Activated CD4-positive, alpha-beta T cell treated with anti-CD3 and anti-CD28 coated beads for 48 hours (primary cell): ENCODE data around the gene PTPN3.
"Not testable (repeated sequence)": the region's sequence is repeated elsewhere in the genome, so short reads cannot be mapped to it uniquely, and the experiment has no call there.

Experiments
- DNase-seq: peaks from one replicate; pipeline ENCODE4 v3.0.0-alpha.2; 2020

The PTPN3 gene, protein sequence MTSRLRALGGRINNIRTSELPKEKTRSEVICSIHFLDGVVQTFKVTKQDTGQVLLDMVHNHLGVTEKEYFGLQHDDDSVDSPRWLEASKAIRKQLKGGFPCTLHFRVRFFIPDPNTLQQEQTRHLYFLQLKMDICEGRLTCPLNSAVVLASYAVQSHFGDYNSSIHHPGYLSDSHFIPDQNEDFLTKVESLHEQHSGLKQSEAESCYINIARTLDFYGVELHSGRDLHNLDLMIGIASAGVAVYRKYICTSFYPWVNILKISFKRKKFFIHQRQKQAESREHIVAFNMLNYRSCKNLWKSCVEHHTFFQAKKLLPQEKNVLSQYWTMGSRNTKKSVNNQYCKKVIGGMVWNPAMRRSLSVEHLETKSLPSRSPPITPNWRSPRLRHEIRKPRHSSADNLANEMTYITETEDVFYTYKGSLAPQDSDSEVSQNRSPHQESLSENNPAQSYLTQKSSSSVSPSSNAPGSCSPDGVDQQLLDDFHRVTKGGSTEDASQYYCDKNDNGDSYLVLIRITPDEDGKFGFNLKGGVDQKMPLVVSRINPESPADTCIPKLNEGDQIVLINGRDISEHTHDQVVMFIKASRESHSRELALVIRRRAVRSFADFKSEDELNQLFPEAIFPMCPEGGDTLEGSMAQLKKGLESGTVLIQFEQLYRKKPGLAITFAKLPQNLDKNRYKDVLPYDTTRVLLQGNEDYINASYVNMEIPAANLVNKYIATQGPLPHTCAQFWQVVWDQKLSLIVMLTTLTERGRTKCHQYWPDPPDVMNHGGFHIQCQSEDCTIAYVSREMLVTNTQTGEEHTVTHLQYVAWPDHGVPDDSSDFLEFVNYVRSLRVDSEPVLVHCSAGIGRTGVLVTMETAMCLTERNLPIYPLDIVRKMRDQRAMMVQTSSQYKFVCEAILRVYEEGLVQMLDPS

DNA sequence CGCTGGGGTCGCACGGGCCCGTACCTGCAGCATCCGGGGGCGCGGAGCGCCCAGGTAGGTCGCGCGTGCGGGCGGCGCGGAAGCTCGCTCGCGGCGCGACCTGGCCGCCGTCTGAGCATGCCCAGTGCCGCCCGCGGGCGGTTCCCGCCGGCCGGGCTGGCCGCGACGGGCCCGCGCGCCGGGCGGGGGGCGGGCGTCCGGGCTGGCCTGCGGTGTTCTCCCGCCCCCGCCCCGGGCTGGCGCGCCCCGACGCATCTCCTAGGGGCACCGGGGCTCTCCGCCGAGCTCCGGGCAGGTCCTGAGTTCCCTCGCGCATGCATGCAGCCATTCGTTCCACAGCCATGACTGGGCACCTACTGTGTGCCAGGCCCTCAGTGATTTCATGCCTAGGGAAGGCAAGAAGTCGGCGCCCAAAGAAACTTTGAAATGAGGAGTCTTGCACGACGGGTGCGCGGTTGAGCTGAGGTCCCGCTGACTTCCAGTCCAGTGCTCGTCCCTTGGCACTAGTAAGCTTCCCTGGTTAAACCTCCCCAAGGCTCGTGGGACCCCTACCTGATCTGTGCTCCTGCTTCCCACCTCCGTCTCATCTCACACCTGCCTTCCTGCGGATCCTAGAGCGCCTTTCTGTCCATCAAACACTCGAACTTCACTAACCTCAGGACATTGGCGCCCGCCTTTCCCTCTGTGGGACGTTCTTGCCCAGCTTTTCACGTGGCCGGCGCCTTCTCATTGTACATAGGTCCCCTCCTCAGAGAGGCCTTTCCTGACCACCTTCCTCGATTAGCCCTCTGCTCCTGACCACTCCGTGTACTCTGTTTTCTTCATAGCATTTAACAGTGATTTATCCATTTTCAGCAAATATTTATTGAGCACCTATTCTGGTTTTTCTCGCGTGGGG lies at the start of gene PTPN3:
PTPN3 (minus strand) TSS at position 113 of the 898 bp plus-strand sequence. CDS start 34,873 bp downstream, outside the sequence.
- no peak for DNase-seq

- DNase-seq = not testable (repeated sequence)
Observed at GRCh38 chr9:109544954-109545353, 46.8 kb upstream of the PTPN3 start.

- no peak for DNase-seq
Observed at GRCh38 chr9:109542922-109543321, 44.8 kb upstream of the PTPN3 start.

GRCh38 chr9:109538346-109538745 lies 40.2 kb upstream of the PTPN3 start:
- no peak for DNase-seq

GRCh38 chr9:109537288-109537687 lies 39.2 kb upstream of the PTPN3 start:
- DNase-seq = no peak

- DNase-seq = no peak
Observed at GRCh38 chr9:109536859-109537258, 38.8 kb upstream of the PTPN3 start.

DNA sequence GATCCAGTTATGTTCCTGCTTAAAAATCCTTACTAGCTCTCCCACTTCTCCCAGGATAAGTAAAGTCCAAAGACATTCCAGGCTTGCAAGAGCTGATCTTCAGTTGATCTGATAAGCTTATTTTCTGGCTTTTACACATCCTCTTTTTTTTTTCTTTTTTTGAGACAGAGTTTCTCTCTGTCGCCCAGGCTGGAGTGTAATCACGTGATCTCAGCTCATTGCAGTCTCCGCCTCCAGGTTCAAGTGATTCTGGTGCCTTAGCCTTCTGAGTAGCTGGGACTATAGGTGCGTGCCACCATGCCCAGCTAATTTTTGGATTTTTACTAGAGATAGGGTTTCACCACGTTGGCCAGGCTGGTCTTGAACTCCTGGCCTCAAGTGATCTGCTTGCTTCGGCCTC lies 37.3 kb upstream of the PTPN3 start:
- no peak for DNase-seq

DNA sequence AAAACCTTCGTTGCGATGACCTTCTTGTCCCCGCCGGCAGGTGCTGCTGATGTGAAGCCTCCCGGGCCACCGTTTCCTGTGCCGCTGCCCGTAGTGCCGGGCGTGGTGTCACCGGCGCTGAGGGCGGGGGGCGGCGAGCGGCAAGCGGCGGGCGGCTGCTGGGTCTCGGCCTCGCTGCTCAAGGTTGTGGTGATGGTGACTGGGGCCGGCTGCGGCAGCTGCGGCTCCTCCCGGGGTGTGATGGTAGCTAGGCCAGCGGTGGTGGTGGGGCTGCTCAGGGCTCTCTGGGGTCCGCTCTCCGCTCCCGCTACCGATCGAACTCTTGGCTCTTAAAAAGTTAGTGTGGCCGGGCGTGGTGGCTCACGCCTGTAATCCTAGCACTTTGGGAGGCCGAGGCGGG lies 36.0 kb upstream of the PTPN3 start:
- DNase-seq = no peak

DNA sequence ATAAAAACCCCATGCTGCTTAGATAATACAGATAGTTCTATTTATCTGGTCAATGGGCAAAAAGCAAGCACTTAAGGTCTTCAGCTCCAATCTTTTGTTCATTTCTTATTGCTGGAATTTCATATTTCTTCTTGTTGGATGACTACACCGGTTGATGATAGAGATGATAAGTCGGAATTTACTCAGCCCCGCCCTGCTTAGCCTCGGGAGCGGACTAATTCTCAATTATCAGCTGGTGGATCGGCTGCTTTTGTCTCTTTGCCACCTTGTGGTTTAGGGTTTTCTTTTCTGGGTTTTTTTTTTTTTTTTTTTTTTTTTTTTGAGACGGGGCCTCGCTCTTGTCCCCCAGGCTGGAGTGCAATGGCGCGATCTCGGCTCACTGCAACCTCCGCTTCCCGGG lies 34.5 kb upstream of the PTPN3 start:
- DNase-seq = not testable (repeated sequence)

- DNase-seq = no peak
Observed at GRCh38 chr9:109522106-109522505, 24.0 kb upstream of the PTPN3 start.

- DNase-seq = peak; percentile 64
Observed at GRCh38 chr9:109520475-109521132, 22.5 kb upstream of the PTPN3 start.

GRCh38 chr9:109519366-109519765 lies 21.3 kb upstream of the PTPN3 start:
- DNase-seq = no peak

DNA sequence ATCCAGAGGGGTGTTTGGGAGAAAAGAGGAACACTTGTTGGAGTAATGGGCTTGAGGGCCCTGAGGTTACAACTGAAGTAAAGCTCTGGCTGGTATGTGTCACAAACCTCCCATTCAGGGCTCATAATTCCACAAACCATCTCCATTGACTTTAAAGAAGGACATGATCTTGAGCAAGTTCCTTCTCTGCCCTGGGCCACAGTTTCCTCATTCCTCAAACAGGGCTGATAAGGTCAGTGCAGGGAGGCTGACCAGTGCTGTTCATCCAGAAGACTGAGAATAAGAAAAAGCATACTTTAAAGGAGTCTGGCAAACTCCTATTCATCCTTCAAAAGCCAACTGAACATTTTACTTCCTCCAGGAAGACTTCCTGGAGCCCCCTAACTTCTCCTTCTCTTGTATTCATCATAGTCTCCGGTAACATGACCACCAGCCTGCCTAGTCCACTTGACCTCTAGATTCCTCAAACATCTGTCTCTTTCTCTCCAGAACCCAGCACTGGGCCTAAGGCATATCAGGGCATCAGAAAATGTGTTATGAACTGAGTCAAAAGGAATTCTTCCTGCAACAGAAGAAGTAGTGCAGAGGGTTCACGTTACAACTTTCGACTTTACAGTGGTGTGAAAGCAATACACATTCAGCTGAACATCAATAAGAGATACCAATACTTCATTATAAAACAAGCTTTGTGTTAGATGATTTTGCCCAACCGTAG lies 20.7 kb upstream of the PTPN3 start:
- no peak for DNase-seq

DNA sequence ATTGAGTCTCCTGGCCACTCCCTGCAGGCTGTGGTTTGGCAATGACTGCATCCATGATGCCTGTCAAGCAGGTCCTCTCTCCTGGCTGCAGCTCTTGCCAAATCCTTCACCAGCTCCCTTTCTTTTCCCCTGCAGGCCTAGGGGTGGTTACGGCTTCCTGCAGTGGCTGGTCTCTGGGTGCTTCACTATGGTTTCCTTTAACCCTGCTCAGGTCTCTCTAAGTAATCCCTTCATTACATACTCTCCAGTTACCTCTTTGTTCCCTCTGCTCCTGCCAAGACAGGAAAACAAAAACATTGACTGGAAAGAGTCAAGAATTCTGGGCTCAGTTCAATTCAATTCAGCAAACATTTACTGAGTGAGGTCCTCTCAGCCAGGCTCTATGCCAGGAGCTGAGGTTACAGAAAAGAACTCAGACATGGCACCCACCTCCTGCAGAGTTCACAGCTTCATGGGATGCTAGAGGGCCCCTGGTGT lies 19.8 kb upstream of the PTPN3 start:
- no peak for DNase-seq

GRCh38 chr9:109513871-109514270 lies 15.8 kb upstream of the PTPN3 start:
- no peak for DNase-seq

DNA sequence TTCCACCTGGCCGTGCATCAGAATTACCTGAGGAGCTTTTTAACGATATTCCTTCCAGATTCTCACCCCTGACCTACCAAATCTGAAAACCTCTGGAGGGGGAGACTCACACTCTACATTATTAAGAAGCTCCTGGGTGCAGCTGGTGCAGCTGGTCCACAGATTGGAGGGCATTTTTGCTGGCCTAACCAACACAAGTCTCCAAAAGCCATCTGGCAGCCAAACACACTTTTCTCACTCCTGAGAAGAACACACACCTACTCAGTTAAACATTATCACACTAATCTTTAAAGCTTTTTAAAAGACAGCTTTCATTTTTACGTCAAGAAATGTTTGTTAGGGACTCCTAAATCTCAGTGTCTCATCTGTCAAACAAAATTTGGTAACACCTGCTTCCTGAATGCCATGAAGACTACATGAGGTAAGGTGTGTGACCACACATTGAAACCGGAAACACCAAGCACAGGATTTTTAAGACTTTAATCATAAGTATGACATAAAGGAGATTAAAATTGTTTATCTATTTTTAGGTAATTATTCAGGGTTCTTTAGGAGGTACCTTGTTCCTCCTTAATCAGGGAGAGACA lies 14.2 kb upstream of the PTPN3 start:
- no peak for DNase-seq

GRCh38 chr9:109510506-109510905 lies 12.4 kb upstream of the PTPN3 start:
- no peak for DNase-seq

DNA sequence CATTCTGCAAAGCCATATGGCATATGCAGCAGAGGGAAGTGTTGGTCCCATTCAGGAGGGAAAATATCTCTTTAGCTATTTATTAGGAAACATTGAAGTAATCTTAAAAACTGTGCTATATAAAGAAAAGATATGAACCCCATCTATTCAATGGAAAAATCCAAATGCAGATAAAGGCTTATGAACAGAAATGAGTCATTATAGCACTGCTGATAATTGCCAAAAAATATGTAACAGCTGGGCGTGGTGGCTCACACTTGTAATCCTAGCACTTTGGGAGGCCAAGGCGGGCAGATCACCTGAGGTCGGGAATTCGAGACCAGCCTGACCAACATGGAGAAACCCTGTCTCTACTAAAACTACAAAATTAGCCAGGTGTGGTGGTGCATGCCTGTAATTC lies 11.9 kb upstream of the PTPN3 start:
- not testable (repeated sequence) for DNase-seq

- DNase-seq = no peak
Observed at GRCh38 chr9:109509611-109510010, 11.5 kb upstream of the PTPN3 start.

GRCh38 chr9:109507421-109507838 lies 9.3 kb upstream of the PTPN3 start:
- DNase-seq = no peak
